Measurements from ENCODE around the gene GATD1. TPM values are rescaled to one million over a fixed set of nuclear protein-coding genes. Genes with fewer than 3 reads are reported as not detected.

The GATD1 gene
- total RNA-seq, 1 experiment from 2014 or later = 81.3 TPM

GRCh38 chr11:813456-814096 is 36.3 kb upstream of the GATD1 start:
- CTCF ChIA-PET = no interaction called here
- no TSS peak for BruUV-seq (replicated peaks)
- Histone ChIP-seq H3K9me3 (ENCODE audit: low read depth, low read length, poor library complexity, severe bottlenecking) (no peaks in the 10 kb centered on the region), H3K4me3 (ENCODE audit: low read depth, low read length, poor library complexity, severe bottlenecking) (no peak overlapping the region), H3K4me1 (ENCODE audit: insufficient read depth, low read length, poor library complexity, severe bottlenecking) (peaks cover 11% of the 10 kb centered on the region), H3K36me3 (ENCODE audit: insufficient read depth, low read length, poor library complexity, severe bottlenecking) (peaks cover 29% of the 10 kb centered on the region), H3K27ac (ENCODE audit: low read depth, low read length, poor library complexity, severe bottlenecking) (no peak overlapping the region), H3K27me3 (replicated peaks; ENCODE audit: insufficient read depth, low read depth, low read length, poor library complexity) (no peaks in the 10 kb centered on the region)
- TF ChIP-seq CTCF (conservative IDR thresholded peaks at IDR 0.05; ENCODE audit: low read depth, low read length) (no peak), EZH2 (IDR thresholded peaks at IDR 0.05; ENCODE audit: borderline replicate concordance, low read depth, low read length, poor library complexity, severe bottlenecking) (no peak)
- intact Hi-C loops (cut with micrococcal nuclease; ENCODE audit: unreplicated experiment) = no loop called here
- DNase-seq (ENCODE audit: low spot score) = no peak
- POLR2A ChIA-PET (ENCODE audit: low non-redundant PET) = no interaction called here

GRCh38 chr11:813072-813455 is 35.8 kb upstream of the GATD1 start:
- BruUV-seq (replicated peaks) = no TSS peak
- Histone ChIP-seq H3K9me3 (ENCODE audit: low read depth, low read length, poor library complexity, severe bottlenecking) (no peaks in the 10 kb centered on the region), H3K27ac (ENCODE audit: low read depth, low read length, poor library complexity, severe bottlenecking) (no peak overlapping the region), H3K4me1 (ENCODE audit: insufficient read depth, low read length, poor library complexity, severe bottlenecking) (peaks cover 11% of the 10 kb centered on the region), H3K27me3 (replicated peaks; ENCODE audit: insufficient read depth, low read depth, low read length, poor library complexity) (no peaks in the 10 kb centered on the region), H3K36me3 (ENCODE audit: insufficient read depth, low read length, poor library complexity, severe bottlenecking) (peaks cover 29% of the 10 kb centered on the region), H3K4me3 (ENCODE audit: low read depth, low read length, poor library complexity, severe bottlenecking) (no peak overlapping the region)
- TF ChIP-seq EZH2 (IDR thresholded peaks at IDR 0.05; ENCODE audit: borderline replicate concordance, low read depth, low read length, poor library complexity, severe bottlenecking) (no peak), CTCF (conservative IDR thresholded peaks at IDR 0.05; ENCODE audit: low read depth, low read length) (no peak)
- no peak for DNase-seq (ENCODE audit: low spot score)
- ChIA-PET POLR2A (ENCODE audit: low non-redundant PET) (no interaction called here), CTCF (no interaction called here)
- intact Hi-C loops (cut with micrococcal nuclease; ENCODE audit: unreplicated experiment) = no loop called here

DNA sequence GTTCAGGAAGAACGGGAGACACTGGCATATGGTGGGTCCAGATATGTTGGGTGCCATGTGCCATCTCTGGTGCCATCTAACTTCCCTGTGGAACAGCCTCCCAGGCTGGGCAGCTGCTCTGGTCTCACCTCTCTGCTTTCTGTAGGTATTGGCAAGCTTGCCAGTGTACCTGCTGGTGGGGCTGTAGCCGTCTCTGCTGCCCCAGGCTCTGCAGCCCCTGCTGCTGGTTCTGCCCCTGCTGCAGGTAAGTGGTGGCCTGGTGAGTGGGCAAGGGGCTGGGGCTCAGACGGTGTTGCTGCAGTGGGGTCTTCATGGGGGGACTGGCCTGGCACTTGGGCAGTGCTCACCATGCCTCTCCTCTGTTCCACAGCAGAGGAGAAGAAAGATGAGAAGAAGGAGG is 35.1 kb upstream of the GATD1 start:
- no peak for DNase-seq (ENCODE audit: low spot score)
- peaks cover 11% of the 10 kb centered on the region for H3K4me1 ChIP-seq (ENCODE audit: insufficient read depth, low read length, poor library complexity, severe bottlenecking)
- intact Hi-C loops (cut with micrococcal nuclease; ENCODE audit: unreplicated experiment) = no loop called here
- H3K4me3 ChIP-seq (ENCODE audit: low read depth, low read length, poor library complexity, severe bottlenecking) = no peak overlapping the region
- no TSS peak for BruUV-seq (replicated peaks)
- ChIA-PET POLR2A (ENCODE audit: low non-redundant PET) (interaction anchor here (0.6 kb wide), 1 partner anchor 307 kb away, joined by 5 read pairs; no protein-coding TSS in a partner anchor), CTCF (no interaction called here)
- H3K9me3 ChIP-seq (ENCODE audit: low read depth, low read length, poor library complexity, severe bottlenecking) = no peaks in the 10 kb centered on the region
- H3K36me3 ChIP-seq (ENCODE audit: insufficient read depth, low read length, poor library complexity, severe bottlenecking) = peaks cover 29% of the 10 kb centered on the region
- no peaks in the 10 kb centered on the region for H3K27me3 ChIP-seq (replicated peaks; ENCODE audit: insufficient read depth, low read depth, low read length, poor library complexity)
- no peak overlapping the region for H3K27ac ChIP-seq (ENCODE audit: low read depth, low read length, poor library complexity, severe bottlenecking)
- TF ChIP-seq EZH2 (IDR thresholded peaks at IDR 0.05; ENCODE audit: borderline replicate concordance, low read depth, low read length, poor library complexity, severe bottlenecking) (no peak), CTCF (conservative IDR thresholded peaks at IDR 0.05; ENCODE audit: low read depth, low read length) (no peak)
